Activated T-helper 2 cell treated with anti-CD3 and anti-CD28 coated beads, Interferon-gamma antibody, Interleukin-2, Interleukin-4, amounts not matched to agents 10 μg/mL and 5 μg/mL and 100 μg/mL, durations not matched to agents 14 hours and 24 hours and 36 hours (primary cell): ENCODE measurements around the gene TCF23. TPM values are rescaled to one million over a fixed set of nuclear protein-coding genes. Genes with fewer than 3 reads are reported as not detected.

Experiments used
- DNase-seq: peaks from one replicate; pipeline ENCODE4 v3.0.0; 2021; ENCODE audit warnings: low spot score
- H3K27ac Mint-ChIP-seq: one replicate; pipeline ENCODE4 v1.8.0; 2021; ENCODE audit warnings: mixed read lengths
- H3K27me3 Mint-ChIP-seq: one replicate; pipeline ENCODE4 v1.8.0; 2021; ENCODE audit warnings: low read depth, mixed read lengths
- H3K36me3 Mint-ChIP-seq: one replicate; pipeline ENCODE4 v1.8.0; 2021; ENCODE audit warnings: low read depth, mixed read lengths
- H3K4me1 Mint-ChIP-seq: one replicate; pipeline ENCODE4 v1.8.0; 2021; ENCODE audit warnings: low read depth, mixed read lengths
- H3K4me3 Mint-ChIP-seq: one replicate; pipeline ENCODE4 v1.8.0; 2021; ENCODE audit warnings: low read depth, mild to moderate bottlenecking, moderate library complexity, mixed read lengths
- H3K9me3 Mint-ChIP-seq: one replicate; pipeline ENCODE4 v1.8.0; 2021; ENCODE audit warnings: mixed read lengths
- intact Hi-C: fragments of 100-400 bp; cut with micrococcal nuclease; formaldehyde crosslinking; loops from one replicate; pipeline ENCODE4 v1.15.1; 2023
- total RNA-seq: library from RNA; stranded (reverse); gene quantifications from 2 replicates; pipeline ENCODE4 v1.2.3, GENCODE V29; 2022

TCF23 gene
- total RNA-seq, 1 donor from 2014 or later, result not detected

GRCh38 chr2:27150639-27151230 is 1.9 kb downstream of the TCF23 start:
- DNase-seq, result no peak
- intact Hi-C loops, result no loop called here
- Mint-ChIP-seq H3K9me3 (no peaks in the 10 kb centered on the region), H3K4me1 (peaks cover 6% of the 10 kb centered on the region), H3K36me3 (no peaks in the 10 kb centered on the region), H3K4me3 (no peak overlapping the region), H3K27ac (no peak overlapping the region), H3K27me3 (peaks cover 4% of the 10 kb centered on the region)

- no peak overlapping the region for H3K4me3 Mint-ChIP-seq
These were observed 3.4 kb downstream of the TCF23 start for GRCh38 chr2:27152102-27152795.

DNA sequence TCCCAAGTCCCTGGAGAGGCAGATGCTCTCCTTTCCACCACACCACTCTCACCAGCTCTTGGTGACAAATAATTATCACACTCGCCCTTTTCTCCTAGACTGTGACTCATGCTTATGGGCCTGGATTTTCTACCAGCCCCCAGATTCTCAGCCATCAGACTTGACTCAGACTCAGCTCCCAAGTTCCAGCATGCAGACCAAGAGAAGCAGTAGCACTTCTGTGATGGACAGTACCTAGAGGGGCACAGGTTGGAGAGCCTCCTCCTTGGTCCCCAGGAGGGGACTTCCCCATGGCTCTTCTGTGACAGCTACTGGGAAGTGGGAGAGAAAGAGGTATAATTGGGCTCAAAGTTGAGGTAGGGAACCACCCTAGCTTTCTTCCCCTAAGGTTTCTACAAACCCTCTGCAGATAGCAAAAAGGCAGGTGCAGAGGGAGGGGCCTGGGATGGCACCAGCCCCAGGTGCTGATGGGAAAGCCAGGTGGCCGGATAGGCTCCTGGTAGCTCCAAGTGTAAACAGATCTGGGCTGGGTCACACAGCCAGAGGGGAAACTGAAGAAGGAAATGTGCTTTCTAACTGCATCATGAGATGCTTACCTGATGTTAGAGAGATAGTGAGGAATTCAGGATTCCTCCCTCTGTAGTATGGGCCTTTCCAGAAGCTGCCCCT is 4.1 kb downstream of the TCF23 start:
- intact Hi-C loops, result no loop called here
- Mint-ChIP-seq H3K36me3 (no peaks in the 10 kb centered on the region), H3K27ac (no peak overlapping the region), H3K9me3 (no peaks in the 10 kb centered on the region), H3K4me1 (peaks cover 6% of the 10 kb centered on the region), H3K4me3 (no peak overlapping the region), H3K27me3 (peaks cover 4% of the 10 kb centered on the region)
- no peak for DNase-seq

More at GRCh38 chr2:27152102-27152795, 3.4 kb downstream of the TCF23 start:
- H3K27me3 Mint-ChIP-seq, result peaks cover 4% of the 10 kb centered on the region
- H3K9me3 Mint-ChIP-seq, result no peaks in the 10 kb centered on the region
- H3K4me1 Mint-ChIP-seq, result peaks cover 6% of the 10 kb centered on the region
- no peak for DNase-seq
- no peaks in the 10 kb centered on the region for H3K36me3 Mint-ChIP-seq
- H3K27ac Mint-ChIP-seq, result no peak overlapping the region
- intact Hi-C loops, result no loop called here

DNA sequence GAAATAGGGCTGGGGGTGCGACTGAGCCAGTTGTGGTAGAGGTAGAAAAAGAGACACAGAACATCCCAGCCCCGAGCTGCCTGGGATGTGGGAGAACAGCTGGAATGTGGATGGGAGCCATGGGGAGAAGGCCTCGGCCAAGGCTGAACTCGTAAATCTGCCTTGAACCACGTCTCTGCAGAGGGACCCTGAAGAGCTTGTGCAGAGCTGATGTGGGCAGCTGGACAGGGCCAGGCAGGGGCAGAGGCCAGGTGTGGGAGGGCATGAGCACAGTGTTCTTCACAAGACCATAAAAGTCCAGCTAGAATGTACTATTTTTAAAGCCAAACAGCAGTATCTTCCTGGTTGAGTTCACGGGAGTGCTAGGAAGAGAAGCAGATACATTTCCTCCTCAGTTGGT is 5.7 kb downstream of the TCF23 start:
- Mint-ChIP-seq H3K4me3 (no peak overlapping the region), H3K27me3 (peaks cover 4% of the 10 kb centered on the region), H3K36me3 (no peaks in the 10 kb centered on the region), H3K9me3 (no peaks in the 10 kb centered on the region), H3K4me1 (peaks cover 6% of the 10 kb centered on the region), H3K27ac (no peak overlapping the region)
- intact Hi-C loops, result no loop called here
- no peak for DNase-seq

DNA sequence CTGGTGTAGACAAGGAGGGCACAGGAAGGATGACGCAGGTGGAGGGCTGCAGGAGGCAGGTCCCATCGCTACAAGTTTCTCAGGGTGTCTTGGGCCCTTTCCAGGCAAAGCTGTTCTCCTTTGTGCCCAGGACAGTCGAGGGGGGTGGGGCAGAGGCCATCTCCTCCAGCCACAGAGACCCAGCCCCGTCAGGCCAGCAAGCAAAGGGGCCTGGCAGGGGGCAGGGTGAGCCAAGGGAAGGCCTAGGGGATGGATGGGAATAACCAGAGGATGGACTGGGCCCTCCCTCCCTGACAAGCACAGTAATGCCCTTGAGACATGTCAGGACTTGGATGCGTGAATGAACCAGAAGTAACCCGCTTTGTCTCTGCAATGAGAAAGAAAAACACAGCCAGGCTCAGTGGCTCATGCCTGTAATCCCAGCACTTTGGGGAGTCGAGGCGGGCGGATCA is 6.3 kb downstream of the TCF23 start:
- Mint-ChIP-seq H3K36me3 (no peaks in the 10 kb centered on the region), H3K4me3 (no peak overlapping the region), H3K27me3 (peaks cover 4% of the 10 kb centered on the region), H3K27ac (no peak overlapping the region), H3K4me1 (peaks cover 6% of the 10 kb centered on the region), H3K9me3 (no peaks in the 10 kb centered on the region)
- intact Hi-C loops, result no loop called here
- DNase-seq, result no peak

- Mint-ChIP-seq H3K4me1 (no peaks in the 10 kb centered on the region), H3K27me3 (peaks cover 3% of the 10 kb centered on the region), H3K9me3 (no peaks in the 10 kb centered on the region), H3K4me3 (no peak overlapping the region), H3K27ac (no peak overlapping the region), H3K36me3 (no peaks in the 10 kb centered on the region)
- intact Hi-C loops, result no loop called here
- DNase-seq, result no peak
These were observed 9.7 kb downstream of the TCF23 start for GRCh38 chr2:27158468-27158867.

DNA sequence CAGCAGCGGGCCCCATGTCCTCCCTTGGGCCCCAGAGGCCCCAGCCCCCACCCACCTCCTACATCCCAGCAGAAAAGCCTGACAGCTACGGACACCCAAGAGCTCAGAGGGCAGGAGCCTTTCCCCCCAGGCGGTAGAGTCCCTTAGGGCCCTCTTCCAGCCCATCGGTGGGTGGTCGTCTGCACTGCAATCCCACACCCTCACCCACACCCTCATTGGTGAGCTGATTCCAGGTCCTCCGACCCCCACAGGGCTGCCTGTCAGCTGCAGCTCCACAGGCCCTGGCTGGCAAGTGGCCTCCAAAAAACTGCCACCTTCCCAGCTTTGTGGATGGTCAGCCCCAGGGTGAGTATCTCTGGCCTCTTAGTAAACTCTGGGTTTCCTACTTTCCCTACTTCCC is 10.5 kb downstream of the TCF23 start:
- H3K36me3 Mint-ChIP-seq, result no peaks in the 10 kb centered on the region
- no peaks in the 10 kb centered on the region for H3K9me3 Mint-ChIP-seq
- DNase-seq, result no peak
- no peaks in the 10 kb centered on the region for H3K4me1 Mint-ChIP-seq
- H3K27me3 Mint-ChIP-seq, result peaks cover 2% of the 10 kb centered on the region
- intact Hi-C loops, result no loop called here
- H3K4me3 Mint-ChIP-seq, result no peak overlapping the region
- H3K27ac Mint-ChIP-seq, result no peak overlapping the region

DNA sequence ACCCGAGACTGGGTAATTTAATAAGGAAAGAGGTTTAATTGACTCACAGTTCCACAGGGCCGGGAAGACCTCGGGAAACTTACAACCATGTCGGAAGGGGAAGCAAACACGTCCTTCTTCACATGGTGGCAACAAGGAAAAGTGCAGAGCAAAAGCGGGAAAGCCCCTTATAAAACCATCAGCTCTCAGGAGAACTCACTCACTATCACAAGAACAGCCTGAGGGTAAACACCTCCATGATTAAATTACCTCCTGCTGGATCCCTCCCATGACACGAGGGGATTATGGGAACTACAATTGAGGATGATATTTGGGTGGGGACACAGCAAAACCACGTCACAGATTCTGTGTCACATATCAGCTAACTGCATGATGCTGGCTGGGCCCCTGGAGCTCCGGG is 11.4 kb downstream of the TCF23 start:
- H3K4me3 Mint-ChIP-seq, result no peak overlapping the region
- no peak overlapping the region for H3K27ac Mint-ChIP-seq
- peaks cover 4% of the 10 kb centered on the region for H3K4me1 Mint-ChIP-seq
- peaks cover 2% of the 10 kb centered on the region for H3K27me3 Mint-ChIP-seq
- intact Hi-C loops, result no loop called here
- H3K36me3 Mint-ChIP-seq, result no peaks in the 10 kb centered on the region
- no peaks in the 10 kb centered on the region for H3K9me3 Mint-ChIP-seq
- no peak for DNase-seq

- peaks cover 4% of the 10 kb centered on the region for H3K27me3 Mint-ChIP-seq
- no peak overlapping the region for H3K27ac Mint-ChIP-seq
- intact Hi-C loops, result no loop called here
- H3K9me3 Mint-ChIP-seq, result no peaks in the 10 kb centered on the region
- no peak for DNase-seq
- peaks cover 9% of the 10 kb centered on the region for H3K4me1 Mint-ChIP-seq
- no peaks in the 10 kb centered on the region for H3K36me3 Mint-ChIP-seq
- no peak overlapping the region for H3K4me3 Mint-ChIP-seq
These were observed 13.6 kb downstream of the TCF23 start for GRCh38 chr2:27162151-27163121.

- no peaks in the 10 kb centered on the region for H3K36me3 Mint-ChIP-seq
- intact Hi-C loops, result no loop called here
- H3K4me3 Mint-ChIP-seq, result no peak overlapping the region
- peaks cover 9% of the 10 kb centered on the region for H3K4me1 Mint-ChIP-seq
- no peak overlapping the region for H3K27ac Mint-ChIP-seq
- peaks cover 5% of the 10 kb centered on the region for H3K27me3 Mint-ChIP-seq
- DNase-seq, result no peak
- H3K9me3 Mint-ChIP-seq, result no peaks in the 10 kb centered on the region
These were observed 16.4 kb downstream of the TCF23 start for GRCh38 chr2:27164960-27165763.

GRCh38 chr2:27170581-27171337 is 22.0 kb downstream of the TCF23 start:
- Mint-ChIP-seq H3K27ac (no peak overlapping the region), H3K4me3 (no peak overlapping the region), H3K4me1 (peaks cover 5% of the 10 kb centered on the region), H3K27me3 (peaks cover 24% of the 10 kb centered on the region), H3K9me3 (no peaks in the 10 kb centered on the region), H3K36me3 (no peaks in the 10 kb centered on the region)
- intact Hi-C loops, result no loop called here
- no peak for DNase-seq
